ENCODE data around the gene OR10V1. TPM values are rescaled to one million over a fixed set of nuclear protein-coding genes. Genes with fewer than 3 reads are reported as not detected.

Gene OR10V1
- total and polyA plus RNA-seq, 4 donors: not detected

GRCh38 chr11:59698506-59698905, 15.1 kb downstream of the OR10V1 start:
- TF ChIP-seq HNF4A (conservative IDR thresholded peaks at IDR 0.05): no peak
- no peak for TF ChIP-seq FOXA1 (IDR thresholded peaks at IDR 0.05)
- TF ChIP-seq ZBTB33 (IDR thresholded peaks at IDR 0.05): no peak
- no peak for TF ChIP-seq TAF1 (conservative IDR thresholded peaks at IDR 0.05)
- no peak for TF ChIP-seq ATF3 (IDR thresholded peaks at IDR 0.05)
- TF ChIP-seq HNF4G (IDR thresholded peaks at IDR 0.05): no peak
- no peak for TF ChIP-seq EGR1 (IDR thresholded peaks at IDR 0.05; ENCODE audit: low read depth in 2 of 2)
- TF ChIP-seq MAX (IDR thresholded peaks at IDR 0.05): no peak
- TF ChIP-seq SP1 (IDR thresholded peaks at IDR 0.05): no peak
- H3K4me1 ChIP-seq (ENCODE audit: control insufficient read depth in 4 of 4, insufficient read depth in 4 of 4, low read length in 3 of 4): no peaks in the 10 kb centered on the region
- DNase-seq (ENCODE audit: low spot score): no peak
- no peak overlapping the region for H3K4me3 ChIP-seq (ENCODE audit: low read depth in 1 of 3, low read length in 3 of 3)
- peaks cover 0 to under 1% (median 0%) of the 10 kb centered on the region in 4 donors for H3K9me3 ChIP-seq (ENCODE audit: control insufficient read depth in 4 of 4, low read length in 3 of 4)
- H3K9ac ChIP-seq (ENCODE audit: low read depth in 1 of 2, low read length in 2 of 2): no peak overlapping the region
- no peak overlapping the region for H3K27ac ChIP-seq (ENCODE audit: low read depth in 1 of 2, low read length in 2 of 2)
- no peaks in the 10 kb centered on the region for H3K36me3 ChIP-seq (ENCODE audit: control insufficient read depth in 4 of 4, insufficient read depth in 3 of 4, low read depth in 1 of 4, low read length in 3 of 4)
- no peaks in the 10 kb centered on the region for H3K27me3 ChIP-seq (ENCODE audit: control insufficient read depth in 4 of 4, insufficient read depth in 4 of 4, low read length in 3 of 4)

GRCh38 chr11:59692915-59693314, 20.7 kb downstream of the OR10V1 start:
- H3K27me3 ChIP-seq (ENCODE audit: control insufficient read depth in 4 of 4, insufficient read depth in 4 of 4, low read length in 3 of 4): no peaks in the 10 kb centered on the region
- H3K36me3 ChIP-seq (ENCODE audit: control insufficient read depth in 4 of 4, insufficient read depth in 3 of 4, low read depth in 1 of 4, low read length in 3 of 4): no peaks in the 10 kb centered on the region
- no peaks in the 10 kb centered on the region for H3K4me1 ChIP-seq (ENCODE audit: control insufficient read depth in 4 of 4, insufficient read depth in 4 of 4, low read length in 3 of 4)
- H3K27ac ChIP-seq (ENCODE audit: low read depth in 1 of 2, low read length in 2 of 2): no peak overlapping the region
- no peak for TF ChIP-seq EGR1 (IDR thresholded peaks at IDR 0.05; ENCODE audit: low read depth in 2 of 2)
- TF ChIP-seq HNF4G (IDR thresholded peaks at IDR 0.05): no peak
- no peak for TF ChIP-seq JUND (IDR thresholded peaks at IDR 0.05)
- no peak for TF ChIP-seq ZBTB33 (IDR thresholded peaks at IDR 0.05)
- no peak for TF ChIP-seq TAF1 (conservative IDR thresholded peaks at IDR 0.05)
- no peak for TF ChIP-seq MAX (IDR thresholded peaks at IDR 0.05)
- no peak for TF ChIP-seq CTCF (IDR thresholded peaks at IDR 0.05; ENCODE audit: low read depth, low read length, missing input control)
- no peak for TF ChIP-seq RAD21 (IDR thresholded peaks at IDR 0.05)
- no peak for TF ChIP-seq YY1 (IDR thresholded peaks at IDR 0.05)
- H3K9me3 ChIP-seq (ENCODE audit: control insufficient read depth in 4 of 4, low read length in 3 of 4): peaks cover 0 to 7% (median 2%) of the 10 kb centered on the region in 4 donors
- DNase-seq (ENCODE audit: low spot score): no peak
- no peak overlapping the region for H3K4me3 ChIP-seq (ENCODE audit: low read depth in 1 of 3, low read length in 3 of 3)
- H3K9ac ChIP-seq (ENCODE audit: low read depth in 1 of 2, low read length in 2 of 2): no peak overlapping the region
